ENCODE data around the gene VPS37D. TPM values are rescaled to one million over a fixed set of nuclear protein-coding genes. Genes with fewer than 3 reads are reported as not detected.

Gene VPS37D
- polyA plus RNA-seq, 1 of the 3 experiments (the other 2 are of a cell fraction) = 7.4 TPM

GRCh38 chr7:73702226-73702625, 34.6 kb downstream of the VPS37D start (continued):
- TF ChIP-seq USF2 (IDR thresholded peaks at IDR 0.05; ENCODE audit: borderline replicate concordance, low read depth, low read length) (no peak), TAF1 (IDR thresholded peaks at IDR 0.05; ENCODE audit: borderline replicate concordance, low read depth, low read length) (no peak), RXRA (IDR thresholded peaks at IDR 0.05; ENCODE audit: borderline replicate concordance, low read depth) (no peak), FOXM1 (IDR thresholded peaks at IDR 0.05; ENCODE audit: low read depth) (no peak), YY1 (IDR thresholded peaks at IDR 0.05; ENCODE audit: low read depth) (no peak)

DNA sequence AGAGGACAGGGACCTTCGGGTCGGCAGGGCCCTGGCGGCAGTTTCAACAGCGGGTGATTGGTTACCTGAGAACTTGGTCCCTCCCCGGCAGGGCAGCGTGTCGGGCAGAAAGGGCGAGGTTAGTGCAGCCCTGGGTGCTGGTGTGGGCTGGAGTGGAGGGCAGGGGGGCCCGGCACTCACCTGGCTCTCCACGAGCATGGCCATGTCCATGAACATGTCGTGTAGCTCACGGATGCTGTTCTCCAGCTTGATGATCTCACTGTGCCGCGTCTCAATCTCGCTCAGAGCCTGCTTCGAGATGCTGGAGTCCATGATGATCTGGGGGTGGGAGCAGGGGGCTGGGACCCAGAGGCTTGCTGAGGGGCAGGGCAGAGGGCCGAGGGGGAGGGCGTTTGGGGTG, 35.0 kb downstream of the VPS37D start:
- H3K4me3 ChIP-seq (ENCODE audit: low read depth in 2 of 2, low read length in 1 of 2) = no peak overlapping the region
- peaks cover 0 to 36% of the 10 kb centered on the region in 2 experiments; a peak in 3 of 4 replicates for H3K4me1 ChIP-seq (ENCODE audit: control insufficient read depth in 1 of 2, insufficient read depth in 2 of 2, low read depth in 1 of 2, low read length in 1 of 2)
- ChIA-PET POLR2A (no interaction called here), CTCF (interaction anchor here (0.7 to 8.8 kb wide), 20 partner anchors 10 to 156 kb away, joined by 3 to 70 read pairs (median 4); partner anchors contain the start of genes ABHD11, BUD23, DNAJC30 and STX1A)
- peaks cover 26% of the 10 kb centered on the region; the same call in 1 of the 2 replicates for H3K79me2 ChIP-seq (ENCODE audit: insufficient read depth)
- no peak for TF ChIP-seq TCF12 (IDR thresholded peaks at IDR 0.05)
- TF ChIP-seq POLR2AphosphoS5 (IDR thresholded peaks at IDR 0.05; ENCODE audit: low read depth, low read length) = no peak
- no peak for TF ChIP-seq GABPA (IDR thresholded peaks at IDR 0.05; ENCODE audit: low read depth)
- no peak overlapping the region for H3K9ac ChIP-seq
- peaks cover 34 to 48% of the 10 kb centered on the region in 2 experiments for H3K36me3 ChIP-seq (replicated peaks in 1 of 2; ENCODE audit: control insufficient read depth in 1 of 2, insufficient read depth in 2 of 2, low read length in 1 of 2)
- H2AFZ ChIP-seq (ENCODE audit: low read depth) = no peak overlapping the region
- no peak overlapping the region for H3K4me2 ChIP-seq
- 93% methylated on average over 16 of the region's 18 CpGs for WGBS (ENCODE audit: low lambda C conversion rate)
- H3F3A ChIP-seq (replicated peaks; ENCODE audit: insufficient read depth) = peaks cover 58% of the 10 kb centered on the region
- H3K9me2 ChIP-seq = no peaks in the 10 kb centered on the region
- no peaks in the 10 kb centered on the region for H3K9me3 ChIP-seq
- peak; percentile 36 for DNase-seq
- H4K20me1 ChIP-seq (ENCODE audit: insufficient read depth) = peaks cover 27% of the 10 kb centered on the region; the same call in 1 of the 2 replicates
- no peak overlapping the region for H3K27ac ChIP-seq (ENCODE audit: low read depth in 2 of 2, low read length in 1 of 2)
- H3K27me3 ChIP-seq (ENCODE audit: insufficient read depth) = no peaks in the 10 kb centered on the region

- H3K4me1 ChIP-seq (ENCODE audit: control insufficient read depth in 1 of 2, insufficient read depth in 2 of 2, low read depth in 1 of 2, low read length in 1 of 2) = peaks cover 0 to 42% of the 10 kb centered on the region in 2 experiments; a peak in 3 of 4 replicates
- no peaks in the 10 kb centered on the region for H3K9me2 ChIP-seq
- no peaks in the 10 kb centered on the region for H3K9me3 ChIP-seq
- H4K20me1 ChIP-seq (ENCODE audit: insufficient read depth) = peaks cover 28% of the 10 kb centered on the region; the same call in 1 of the 2 replicates
- no peaks in the 10 kb centered on the region for H3K27me3 ChIP-seq (ENCODE audit: insufficient read depth)
- no peak overlapping the region for H2AFZ ChIP-seq (ENCODE audit: low read depth)
- CTCF ChIA-PET = interaction anchor here (0.9 to 8.8 kb wide), 7 partner anchors 16 to 97 kb away, joined by 3 to 70 read pairs (median 4); partner anchors contain the start of gene STX1A
- H3F3A ChIP-seq (replicated peaks; ENCODE audit: insufficient read depth) = peaks cover 58% of the 10 kb centered on the region
- 89% methylated on average over 13 of the region's 13 CpGs for WGBS (ENCODE audit: low lambda C conversion rate)
- no peak overlapping the region; a peak in 1 of 4 replicates for H3K27ac ChIP-seq (ENCODE audit: low read depth in 2 of 2, low read length in 1 of 2)
- peak; percentile 28 for DNase-seq
- no peak overlapping the region for H3K4me3 ChIP-seq (ENCODE audit: low read depth in 2 of 2, low read length in 1 of 2)
- H3K4me2 ChIP-seq = no peak overlapping the region
- H3K9ac ChIP-seq = no peak overlapping the region
- H3K79me2 ChIP-seq (ENCODE audit: insufficient read depth) = peaks cover 31% of the 10 kb centered on the region; the same call in 1 of the 2 replicates
- H3K36me3 ChIP-seq (replicated peaks in 1 of 2; ENCODE audit: control insufficient read depth in 1 of 2, insufficient read depth in 2 of 2, low read length in 1 of 2) = peaks cover 37 to 46% of the 10 kb centered on the region in 2 experiments
- POLR2A ChIA-PET = interaction anchor here (0.9 kb wide), 1 partner anchor 11 kb away, joined by 3 read pairs; no protein-coding TSS in a partner anchor
- TF ChIP-seq FOXM1 (IDR thresholded peaks at IDR 0.05; ENCODE audit: low read depth) (no peak), NFIC (IDR thresholded peaks at IDR 0.05; ENCODE audit: borderline replicate concordance) (no peak), EZH2phosphoT487 (IDR thresholded peaks at IDR 0.05; ENCODE audit: borderline replicate concordance, low read depth) (no peak), FOXJ3 (CRISPR knock-in tag; IDR thresholded peaks at IDR 0.05) (no peak), EP300 (IDR thresholded peaks at IDR 0.05; ENCODE audit: borderline replicate concordance in 1 of 2, low read depth in 1 of 2, low read length in 1 of 2) (no peak), NRF1 (IDR thresholded peaks at IDR 0.05; ENCODE audit: low read depth, low read length) (no peak), RAD21 (IDR thresholded peaks at IDR 0.05; ENCODE audit: low read length) (no peak), IRF3 (IDR thresholded peaks at IDR 0.05; ENCODE audit: low read depth, low read length) (no peak)
- TF ChIP-seq, protein P1, sequence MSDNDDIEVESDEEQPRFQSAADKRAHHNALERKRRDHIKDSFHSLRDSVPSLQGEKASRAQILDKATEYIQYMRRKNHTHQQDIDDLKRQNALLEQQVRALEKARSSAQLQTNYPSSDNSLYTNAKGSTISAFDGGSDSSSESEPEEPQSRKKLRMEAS (IDR thresholded peaks at IDR 0.05; ENCODE audit: low read depth) = no peak
- TF ChIP-seq, protein P2, sequence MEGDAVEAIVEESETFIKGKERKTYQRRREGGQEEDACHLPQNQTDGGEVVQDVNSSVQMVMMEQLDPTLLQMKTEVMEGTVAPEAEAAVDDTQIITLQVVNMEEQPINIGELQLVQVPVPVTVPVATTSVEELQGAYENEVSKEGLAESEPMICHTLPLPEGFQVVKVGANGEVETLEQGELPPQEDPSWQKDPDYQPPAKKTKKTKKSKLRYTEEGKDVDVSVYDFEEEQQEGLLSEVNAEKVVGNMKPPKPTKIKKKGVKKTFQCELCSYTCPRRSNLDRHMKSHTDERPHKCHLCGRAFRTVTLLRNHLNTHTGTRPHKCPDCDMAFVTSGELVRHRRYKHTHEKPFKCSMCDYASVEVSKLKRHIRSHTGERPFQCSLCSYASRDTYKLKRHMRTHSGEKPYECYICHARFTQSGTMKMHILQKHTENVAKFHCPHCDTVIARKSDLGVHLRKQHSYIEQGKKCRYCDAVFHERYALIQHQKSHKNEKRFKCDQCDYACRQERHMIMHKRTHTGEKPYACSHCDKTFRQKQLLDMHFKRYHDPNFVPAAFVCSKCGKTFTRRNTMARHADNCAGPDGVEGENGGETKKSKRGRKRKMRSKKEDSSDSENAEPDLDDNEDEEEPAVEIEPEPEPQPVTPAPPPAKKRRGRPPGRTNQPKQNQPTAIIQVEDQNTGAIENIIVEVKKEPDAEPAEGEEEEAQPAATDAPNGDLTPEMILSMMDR (IDR thresholded peaks at IDR 0.05) = no peak
- TF ChIP-seq, protein P3, sequence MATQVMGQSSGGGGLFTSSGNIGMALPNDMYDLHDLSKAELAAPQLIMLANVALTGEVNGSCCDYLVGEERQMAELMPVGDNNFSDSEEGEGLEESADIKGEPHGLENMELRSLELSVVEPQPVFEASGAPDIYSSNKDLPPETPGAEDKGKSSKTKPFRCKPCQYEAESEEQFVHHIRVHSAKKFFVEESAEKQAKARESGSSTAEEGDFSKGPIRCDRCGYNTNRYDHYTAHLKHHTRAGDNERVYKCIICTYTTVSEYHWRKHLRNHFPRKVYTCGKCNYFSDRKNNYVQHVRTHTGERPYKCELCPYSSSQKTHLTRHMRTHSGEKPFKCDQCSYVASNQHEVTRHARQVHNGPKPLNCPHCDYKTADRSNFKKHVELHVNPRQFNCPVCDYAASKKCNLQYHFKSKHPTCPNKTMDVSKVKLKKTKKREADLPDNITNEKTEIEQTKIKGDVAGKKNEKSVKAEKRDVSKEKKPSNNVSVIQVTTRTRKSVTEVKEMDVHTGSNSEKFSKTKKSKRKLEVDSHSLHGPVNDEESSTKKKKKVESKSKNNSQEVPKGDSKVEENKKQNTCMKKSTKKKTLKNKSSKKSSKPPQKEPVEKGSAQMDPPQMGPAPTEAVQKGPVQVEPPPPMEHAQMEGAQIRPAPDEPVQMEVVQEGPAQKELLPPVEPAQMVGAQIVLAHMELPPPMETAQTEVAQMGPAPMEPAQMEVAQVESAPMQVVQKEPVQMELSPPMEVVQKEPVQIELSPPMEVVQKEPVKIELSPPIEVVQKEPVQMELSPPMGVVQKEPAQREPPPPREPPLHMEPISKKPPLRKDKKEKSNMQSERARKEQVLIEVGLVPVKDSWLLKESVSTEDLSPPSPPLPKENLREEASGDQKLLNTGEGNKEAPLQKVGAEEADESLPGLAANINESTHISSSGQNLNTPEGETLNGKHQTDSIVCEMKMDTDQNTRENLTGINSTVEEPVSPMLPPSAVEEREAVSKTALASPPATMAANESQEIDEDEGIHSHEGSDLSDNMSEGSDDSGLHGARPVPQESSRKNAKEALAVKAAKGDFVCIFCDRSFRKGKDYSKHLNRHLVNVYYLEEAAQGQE (IDR thresholded peaks at IDR 0.05; ENCODE audit: low read depth, low read length) = no peak
These were observed 35.6 kb downstream of the VPS37D start for GRCh38 chr7:73703225-73703624.

Data from SK-N-SH (cell line).